ENCODE data around the gene COQ5.

GRCh38 chr12:120534703-120535655, 6.0 kb upstream of the COQ5 start:
- TF ChIP-seq, protein P1, sequence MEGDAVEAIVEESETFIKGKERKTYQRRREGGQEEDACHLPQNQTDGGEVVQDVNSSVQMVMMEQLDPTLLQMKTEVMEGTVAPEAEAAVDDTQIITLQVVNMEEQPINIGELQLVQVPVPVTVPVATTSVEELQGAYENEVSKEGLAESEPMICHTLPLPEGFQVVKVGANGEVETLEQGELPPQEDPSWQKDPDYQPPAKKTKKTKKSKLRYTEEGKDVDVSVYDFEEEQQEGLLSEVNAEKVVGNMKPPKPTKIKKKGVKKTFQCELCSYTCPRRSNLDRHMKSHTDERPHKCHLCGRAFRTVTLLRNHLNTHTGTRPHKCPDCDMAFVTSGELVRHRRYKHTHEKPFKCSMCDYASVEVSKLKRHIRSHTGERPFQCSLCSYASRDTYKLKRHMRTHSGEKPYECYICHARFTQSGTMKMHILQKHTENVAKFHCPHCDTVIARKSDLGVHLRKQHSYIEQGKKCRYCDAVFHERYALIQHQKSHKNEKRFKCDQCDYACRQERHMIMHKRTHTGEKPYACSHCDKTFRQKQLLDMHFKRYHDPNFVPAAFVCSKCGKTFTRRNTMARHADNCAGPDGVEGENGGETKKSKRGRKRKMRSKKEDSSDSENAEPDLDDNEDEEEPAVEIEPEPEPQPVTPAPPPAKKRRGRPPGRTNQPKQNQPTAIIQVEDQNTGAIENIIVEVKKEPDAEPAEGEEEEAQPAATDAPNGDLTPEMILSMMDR (IDR thresholded peaks at IDR 0.05; ENCODE audit: low read depth, low read length, poor library complexity, severe bottlenecking) = no peak
- TF ChIP-seq EZH2phosphoT487 (IDR thresholded peaks at IDR 0.05; ENCODE audit: borderline replicate concordance, low read length) = no peak
